HG03108 (cell line): ENCODE results near the gene MYL3.

Experiments
- ATAC-seq: cut with Tn5 transposase; IDR thresholded peaks from one replicate; pipeline ENCODE4 v1.9.1; 2021; ENCODE audit warnings: moderate library complexity; ENCODE audit not compliant: unreplicated experiment

Gene MYL3

DNA sequence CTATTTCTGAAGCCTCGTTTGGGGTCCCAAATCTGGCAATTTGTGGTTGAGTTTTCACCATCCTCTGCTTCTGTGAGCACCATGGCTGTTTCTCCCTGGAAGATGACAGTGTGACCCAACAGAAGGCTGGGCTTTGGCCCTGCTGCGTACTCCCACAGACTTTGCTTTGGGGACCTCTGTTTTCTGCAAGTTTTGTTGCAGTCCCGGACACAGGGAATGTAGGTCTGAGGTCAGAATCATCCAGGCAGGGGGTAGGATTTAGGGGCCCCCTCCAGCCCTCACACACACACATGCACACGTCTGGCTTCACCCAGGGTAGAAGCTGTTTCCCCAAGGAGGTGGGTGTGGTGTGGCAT, 20.6 kb upstream of the MYL3 start:
- ATAC-seq, result no peak

DNA sequence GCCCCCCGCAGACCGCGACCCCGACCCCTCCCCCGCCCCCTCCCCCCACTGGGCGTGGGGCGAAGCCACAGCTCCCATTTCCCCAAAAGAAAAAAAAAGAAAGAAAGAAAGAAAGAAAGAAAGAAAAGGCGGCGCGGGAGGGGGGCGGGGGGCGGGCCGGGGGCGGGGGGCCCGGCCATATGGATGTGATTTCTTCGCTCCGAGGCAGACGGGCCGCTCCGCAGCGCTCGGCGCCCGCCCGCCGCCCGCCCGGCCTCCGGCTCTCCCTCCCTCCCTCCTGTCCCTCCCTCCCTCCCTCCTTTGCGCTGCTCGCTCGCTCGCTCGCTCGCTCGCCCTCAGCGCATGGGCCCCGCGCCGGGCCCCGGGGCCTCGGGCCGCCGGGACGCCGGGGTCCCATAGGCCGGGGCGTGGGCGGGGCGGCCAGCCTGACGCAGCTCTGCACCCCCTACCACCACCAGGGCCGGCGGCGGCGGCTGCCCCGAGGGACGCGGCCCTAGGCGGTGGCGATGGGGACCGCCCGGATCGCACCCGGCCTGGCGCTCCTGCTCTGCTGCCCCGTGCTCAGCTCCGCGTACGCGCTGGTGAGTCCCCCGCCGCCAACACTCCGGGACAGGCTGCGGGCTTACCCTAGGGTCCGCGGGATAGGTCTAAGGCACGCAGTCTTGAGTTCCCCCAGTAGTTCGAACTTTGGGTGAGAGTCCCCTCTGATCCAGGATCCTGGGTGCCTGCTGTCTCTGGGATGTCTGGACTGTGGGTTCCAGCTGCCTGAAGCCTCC, 20.0 kb upstream of the MYL3 start:
- no peak for ATAC-seq

DNA sequence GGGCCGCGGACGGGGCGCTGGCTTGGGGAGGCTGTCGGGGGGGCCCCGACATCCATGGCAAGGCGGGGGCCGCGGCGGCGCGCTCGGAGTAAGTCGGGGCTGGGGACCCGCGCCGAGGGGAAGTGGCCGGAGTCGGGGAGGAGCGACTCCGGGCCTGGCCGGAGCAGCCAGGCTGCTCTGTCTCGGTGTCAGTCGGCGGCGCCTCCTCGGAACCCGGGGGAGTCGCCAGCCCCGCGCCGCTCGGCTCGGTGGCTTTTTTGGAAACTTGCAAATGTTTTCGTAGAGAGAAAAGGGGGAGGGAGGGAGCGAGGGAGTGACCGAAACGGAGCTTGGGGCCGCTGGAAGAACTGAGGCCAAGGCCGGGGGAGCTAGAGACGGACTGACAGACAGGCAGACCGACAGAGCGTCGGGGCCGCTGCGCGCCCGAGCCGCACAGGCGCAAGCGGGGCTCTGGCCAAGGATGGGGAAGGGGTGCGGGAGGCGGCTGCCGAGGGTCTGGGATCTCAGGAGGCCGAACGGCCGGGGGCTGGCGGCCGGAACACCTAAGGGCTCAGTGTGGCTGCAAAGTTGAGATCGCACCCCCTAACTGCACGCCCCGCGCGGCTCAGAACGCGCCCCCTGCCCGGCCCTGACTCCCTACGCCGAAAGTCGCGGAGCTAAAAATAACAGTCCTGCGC, 19.3 kb upstream of the MYL3 start:
- ATAC-seq, result no peak

DNA sequence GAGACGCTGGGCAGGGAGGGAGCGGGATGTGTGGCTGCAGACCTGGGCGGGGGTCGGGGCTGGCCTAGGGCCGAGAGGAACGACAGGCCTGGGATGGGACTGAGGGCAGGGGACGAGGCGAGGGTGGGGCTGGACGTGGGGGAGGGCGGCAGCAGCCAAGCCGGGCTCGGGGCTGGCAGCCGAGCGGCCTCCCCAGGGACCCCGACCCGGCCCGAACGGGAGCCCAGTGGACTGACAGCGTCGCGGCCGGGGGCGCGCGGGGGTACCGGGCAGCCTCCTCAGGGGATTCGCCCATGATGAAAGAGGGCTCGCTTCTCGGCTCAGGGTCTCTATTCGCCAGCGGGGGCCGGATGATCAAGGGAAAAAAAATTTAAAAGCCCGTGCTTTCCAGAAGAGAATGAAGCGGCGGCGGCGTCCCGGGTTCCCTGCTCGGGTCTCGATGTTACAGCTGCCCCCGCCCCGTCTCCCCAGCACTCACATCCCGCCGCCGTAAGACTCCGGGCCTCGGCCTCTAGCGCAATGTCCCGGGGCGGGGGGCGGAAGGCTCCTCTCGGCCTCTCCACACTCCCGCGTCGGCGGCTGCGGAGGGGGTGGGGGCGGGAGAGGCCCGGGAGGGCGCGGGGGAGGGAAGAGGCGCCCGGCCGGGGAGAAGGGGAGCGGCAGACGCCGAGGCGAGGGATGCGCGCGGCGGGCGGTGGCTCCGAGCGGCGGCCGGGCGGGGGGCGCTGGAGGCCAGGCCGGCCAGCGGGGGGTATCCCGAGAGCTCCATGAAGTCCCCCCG, 18.5 kb upstream of the MYL3 start:
- ATAC-seq, result no peak

DNA sequence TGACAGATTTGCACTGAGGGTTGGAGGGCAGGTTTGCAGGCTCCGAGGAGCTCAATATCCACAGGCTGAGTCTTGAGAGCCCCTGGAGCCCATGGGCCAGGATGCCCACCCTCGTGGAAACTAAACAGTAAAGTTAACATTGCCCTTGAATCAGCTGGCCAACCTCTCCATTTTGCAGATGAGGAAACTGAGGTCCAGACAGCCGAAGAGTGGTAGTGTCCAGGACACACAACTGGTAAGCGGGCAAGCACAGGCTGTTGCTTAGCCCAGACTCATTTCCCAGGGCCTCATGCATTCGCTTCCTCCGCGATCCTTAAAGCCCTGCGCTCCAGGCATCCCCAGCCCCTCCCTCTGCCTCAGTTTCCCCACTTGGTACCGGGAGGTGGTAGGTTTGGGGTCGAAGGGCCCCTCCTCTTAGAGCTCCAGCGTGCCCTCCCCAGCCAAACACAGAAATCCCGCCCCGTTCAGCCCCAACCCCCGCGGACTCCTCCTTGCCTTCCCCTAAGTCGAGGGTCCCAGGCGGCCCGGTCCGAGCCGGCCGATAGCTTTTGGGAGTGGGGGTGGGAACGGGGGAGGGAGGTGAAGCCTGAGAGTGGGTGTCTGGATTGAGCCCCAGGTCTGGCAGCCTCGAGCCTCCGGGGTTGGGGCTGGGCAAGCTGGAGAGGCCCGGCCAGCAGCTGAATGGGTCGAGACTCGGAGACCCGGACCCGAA, 17.8 kb upstream of the MYL3 start:
- ATAC-seq, result no peak

DNA sequence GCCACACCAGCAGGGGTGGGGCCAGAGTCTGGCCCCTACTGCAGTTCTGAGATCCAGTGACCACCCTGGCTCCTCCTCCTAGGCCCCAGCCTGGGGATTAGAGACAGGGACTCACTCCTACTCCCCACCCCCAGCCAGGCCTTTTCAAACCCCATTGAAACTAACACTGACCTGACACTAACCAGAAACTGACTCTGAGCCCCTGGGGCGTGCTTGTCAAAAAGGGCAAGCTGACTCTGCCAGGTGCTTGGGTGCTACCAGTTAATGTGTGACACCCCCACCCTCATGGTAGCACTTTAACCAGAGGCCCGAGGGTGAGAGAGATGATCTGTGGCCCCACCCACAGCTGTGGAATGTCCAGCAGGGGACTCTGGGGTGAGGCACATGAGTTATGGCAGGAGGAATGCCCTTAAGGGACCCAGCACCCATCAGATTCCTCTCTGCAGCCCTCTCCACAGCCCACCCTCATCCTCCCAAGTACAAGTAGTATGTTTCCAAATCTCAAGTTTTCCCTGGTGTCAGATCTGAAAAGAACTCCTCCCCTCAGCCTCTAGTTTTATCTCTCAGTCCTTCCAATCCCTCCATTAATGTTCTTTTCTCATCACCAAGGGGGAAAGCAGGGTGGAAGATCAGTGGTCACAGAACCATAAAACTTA, 15.7 kb upstream of the MYL3 start:
- ATAC-seq, result peak; percentile 57

DNA sequence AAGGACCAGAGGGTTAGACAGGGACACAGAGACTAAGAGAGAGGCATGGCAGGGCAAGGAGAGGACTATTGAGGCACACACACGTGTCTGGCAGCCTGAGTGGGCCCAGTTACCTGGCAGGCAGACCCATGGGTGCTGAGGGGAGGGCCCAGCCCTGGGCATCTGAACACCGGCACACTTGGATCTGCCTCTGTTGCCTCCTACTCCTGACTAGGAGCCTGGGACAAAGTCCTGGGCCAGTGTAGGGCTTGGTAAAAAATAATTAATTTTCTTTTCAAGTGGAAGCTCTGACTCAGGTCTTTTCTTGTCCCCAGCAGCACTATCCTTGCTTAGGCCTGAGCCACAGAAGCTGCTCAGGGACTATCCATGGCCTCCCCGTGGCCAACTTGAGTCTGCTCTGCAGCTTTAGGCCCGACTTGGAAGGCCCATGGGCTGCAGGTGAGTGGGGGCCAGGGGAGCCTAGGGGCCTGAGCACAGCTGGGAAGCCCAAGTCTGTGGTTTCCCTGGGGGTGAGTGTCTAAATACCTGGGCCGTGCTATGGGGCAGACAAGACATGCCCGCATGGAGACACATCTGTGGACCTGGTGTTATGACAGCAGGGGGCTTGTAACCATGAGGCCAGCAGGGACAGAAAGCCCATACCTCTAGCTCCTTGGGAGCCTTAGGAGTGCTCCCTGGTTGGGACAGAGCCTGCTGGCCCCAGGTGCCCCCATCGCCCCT, 14.3 kb upstream of the MYL3 start, which contains the start of gene PTH1R:
Gene PTH1R, plus strand, starts transcription at position 316 of the 720 bp plus-strand sequence. CDS start 5,839 bp downstream, outside the sequence.
- ATAC-seq, result no peak

DNA sequence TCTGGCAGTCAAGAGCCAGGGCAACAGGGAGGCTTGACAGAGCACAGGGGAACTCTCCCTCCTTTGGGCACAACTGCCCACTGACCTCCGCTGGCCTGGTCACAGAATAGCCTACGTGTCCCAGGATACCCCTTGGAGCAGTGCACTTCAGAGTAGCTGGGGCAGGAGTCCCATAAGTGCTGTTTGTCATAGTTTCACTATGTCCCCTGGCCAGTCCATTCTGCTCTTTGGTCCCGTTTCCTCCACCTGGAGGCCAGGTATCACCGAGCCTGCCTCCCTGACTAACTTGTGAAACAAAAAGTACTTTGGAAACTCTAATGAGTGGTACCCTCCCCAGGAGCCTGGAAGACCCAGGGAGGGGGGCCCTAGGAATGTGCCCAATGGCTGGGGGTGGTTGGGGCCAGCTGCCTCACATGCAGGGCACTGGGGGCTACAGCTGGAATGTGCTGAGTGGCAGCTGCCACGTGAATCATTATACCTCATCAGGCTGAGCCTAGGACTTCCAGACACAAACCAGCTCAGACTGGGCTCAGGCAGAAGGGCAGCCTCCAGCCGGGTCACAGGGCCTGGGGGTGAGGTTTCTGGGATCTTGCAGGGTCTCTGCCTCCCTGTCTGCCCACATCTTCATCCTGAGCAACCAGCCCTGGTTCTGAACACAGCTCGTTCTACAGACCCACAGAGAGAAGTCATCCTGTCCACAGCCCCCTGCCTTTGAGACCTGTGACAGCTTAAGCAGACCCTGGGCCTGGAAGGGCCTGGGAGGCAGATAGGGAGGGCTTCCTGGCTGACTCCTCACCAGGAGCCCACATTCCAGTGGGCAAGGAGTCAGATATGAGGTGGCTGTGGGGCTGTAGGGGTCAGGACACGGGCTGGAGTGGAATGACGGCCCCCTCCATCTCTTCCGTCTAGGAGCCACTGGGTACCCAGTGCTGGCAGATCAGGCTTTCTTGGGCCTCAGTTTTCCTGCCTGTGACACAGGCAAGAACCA, 13.4 kb upstream of the MYL3 start:
- no peak for ATAC-seq

DNA sequence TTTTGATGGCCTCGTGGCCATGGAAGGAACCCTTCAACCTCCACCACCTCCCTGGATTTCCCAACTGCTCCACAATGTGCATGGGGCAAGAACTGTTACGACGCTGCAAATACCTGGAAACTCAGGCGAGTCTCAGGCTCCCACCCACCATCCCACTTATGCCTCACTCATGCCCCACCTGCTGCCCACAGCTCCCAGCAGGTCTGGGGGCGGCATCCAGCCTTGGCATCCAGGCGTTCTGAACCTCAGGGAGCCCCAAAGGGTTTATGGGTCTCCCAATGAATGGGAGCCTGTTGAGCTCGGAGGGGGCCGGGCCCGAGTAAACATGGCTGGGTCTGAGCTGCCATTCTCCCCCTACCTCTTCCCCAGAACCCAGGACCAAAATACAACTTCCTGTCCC, 12.3 kb upstream of the MYL3 start:
- ATAC-seq, result no peak

DNA sequence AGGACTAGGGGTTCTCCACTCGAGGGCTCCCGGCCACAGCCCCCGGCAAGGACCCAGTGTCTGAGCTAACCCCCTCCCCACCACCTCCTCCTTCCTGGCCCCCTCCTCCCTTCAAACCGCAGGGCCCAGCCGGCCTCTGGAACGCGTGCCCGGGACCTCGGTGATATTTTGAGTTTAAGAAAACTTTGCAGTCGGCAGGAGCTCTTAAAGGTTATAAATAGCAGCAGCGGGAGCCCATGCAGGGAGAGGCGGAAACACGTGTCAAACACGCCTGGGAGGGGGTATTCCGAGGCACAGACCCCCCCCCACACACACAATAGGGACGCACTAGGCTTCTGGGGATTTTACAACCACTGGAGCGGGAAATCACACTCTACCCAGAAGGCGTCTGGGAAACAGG, 11.2 kb upstream of the MYL3 start:
- no peak for ATAC-seq

DNA sequence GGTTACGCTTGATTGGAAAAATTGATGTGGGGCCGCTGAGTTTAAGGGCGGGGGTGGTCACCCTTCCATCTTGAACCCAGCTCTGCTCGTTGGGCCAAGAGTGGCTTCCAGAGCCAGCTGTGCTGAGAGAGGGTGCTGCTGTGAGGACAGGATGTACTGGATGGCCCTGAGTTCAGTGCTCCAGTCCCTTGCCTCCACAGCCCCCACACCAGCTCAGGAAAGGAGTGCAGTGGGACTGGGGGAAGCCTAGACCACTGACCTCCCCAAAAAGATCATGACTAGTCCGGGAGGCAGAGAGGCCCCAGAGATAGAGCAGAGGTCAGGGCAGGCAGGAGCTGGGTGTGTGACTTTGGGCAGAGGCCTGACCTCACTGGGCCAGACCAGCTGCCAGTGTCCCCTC, 10.3 kb upstream of the MYL3 start:
- no peak for ATAC-seq

DNA sequence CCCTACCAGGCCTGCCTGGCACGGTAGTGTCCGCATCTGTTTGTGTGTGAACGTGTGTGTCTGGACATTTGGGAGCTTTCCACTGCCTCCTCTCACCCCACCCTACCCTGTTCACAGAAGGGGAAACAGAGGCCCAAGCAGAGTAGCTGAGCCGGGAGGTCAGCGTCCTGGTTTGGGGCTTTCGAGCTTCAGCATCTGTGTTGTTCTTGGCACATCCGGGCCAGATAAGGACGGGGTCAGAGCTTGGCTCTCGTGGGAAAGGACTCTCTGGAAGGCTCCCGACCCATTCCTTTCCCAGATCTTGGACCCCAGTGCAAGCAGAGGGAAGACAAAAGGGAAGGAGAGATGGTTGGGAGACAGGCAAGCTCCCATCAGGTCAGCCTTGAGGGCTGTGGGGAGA, 8.0 kb upstream of the MYL3 start:
- no peak for ATAC-seq

DNA sequence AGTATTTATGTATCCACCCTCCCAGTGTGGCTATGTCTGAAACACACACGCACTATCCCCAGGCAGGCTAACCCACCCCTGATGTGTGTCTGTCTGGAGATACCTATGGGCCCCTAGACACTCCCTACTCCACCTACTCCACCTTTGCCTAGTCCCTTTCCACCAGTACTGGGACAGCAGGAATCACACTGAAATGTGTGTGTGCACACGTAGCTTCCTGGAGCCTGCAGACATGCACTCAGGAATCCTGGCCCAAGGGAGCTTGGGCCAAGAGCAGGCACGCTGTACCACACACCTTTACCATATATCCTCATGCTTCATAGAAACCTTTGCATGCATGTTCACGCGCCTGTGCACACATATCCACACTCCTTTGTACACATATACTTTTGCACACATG, 7.4 kb upstream of the MYL3 start:
- ATAC-seq, result no peak

DNA sequence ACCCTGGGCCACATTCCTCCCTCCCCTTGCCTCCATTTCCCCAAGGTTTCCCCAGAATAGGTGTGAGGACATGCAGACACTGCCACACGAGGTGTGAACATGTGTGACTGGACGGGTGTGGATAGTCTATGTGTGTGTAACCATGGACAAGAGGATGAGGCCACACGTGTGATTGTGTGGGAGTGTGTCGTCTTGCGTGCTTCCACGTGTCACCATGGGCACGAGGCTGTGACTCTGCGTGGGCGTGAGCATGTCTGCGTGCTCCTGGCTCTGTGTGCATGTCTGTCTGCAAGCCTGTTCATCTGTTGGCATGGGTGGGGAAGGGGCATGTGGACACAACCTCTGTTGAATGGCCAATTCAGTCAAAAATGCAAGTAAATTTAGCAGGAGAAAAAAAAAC, 6.2 kb upstream of the MYL3 start:
- no peak for ATAC-seq

DNA sequence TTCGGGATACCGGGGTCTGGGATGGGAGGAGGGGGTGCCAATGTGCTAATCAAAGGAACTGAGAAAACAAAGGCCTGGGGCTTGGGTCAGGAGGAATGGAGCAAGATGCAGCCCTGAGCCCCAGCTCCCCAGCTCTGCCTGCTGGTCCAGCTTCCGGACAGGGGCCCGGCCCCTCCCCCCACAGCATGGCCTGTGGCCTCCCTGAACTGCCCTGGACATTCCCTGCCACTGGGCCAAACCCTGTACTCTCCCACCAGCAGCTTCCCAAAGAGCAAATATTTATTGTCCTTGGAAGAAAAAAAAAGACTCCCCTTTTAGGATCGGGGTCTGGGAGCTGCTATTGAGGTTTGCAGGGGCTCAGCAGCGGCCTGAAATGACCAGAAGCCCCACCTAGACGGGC, 5.7 kb upstream of the MYL3 start:
- no peak for ATAC-seq

DNA sequence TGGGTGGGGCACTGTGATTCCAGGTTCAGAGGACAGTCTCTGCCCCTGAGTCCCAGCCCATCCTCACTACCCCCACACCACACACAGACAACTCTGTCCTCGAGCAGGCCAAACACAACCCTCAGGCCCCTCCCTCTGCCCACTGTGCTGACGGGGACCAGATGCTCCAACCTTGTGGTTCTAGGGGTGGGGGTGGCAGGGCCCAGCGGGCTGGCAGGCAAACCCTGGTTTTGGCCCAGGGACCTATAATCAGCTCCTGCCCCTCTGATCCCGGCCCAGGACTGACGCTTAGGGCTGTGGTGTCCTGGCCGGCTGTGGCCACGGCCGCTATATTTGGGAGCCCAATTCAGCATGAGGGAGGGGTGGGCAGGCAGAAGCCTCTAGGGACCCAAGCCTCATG, 5.0 kb upstream of the MYL3 start:
- ATAC-seq, result no peak

DNA sequence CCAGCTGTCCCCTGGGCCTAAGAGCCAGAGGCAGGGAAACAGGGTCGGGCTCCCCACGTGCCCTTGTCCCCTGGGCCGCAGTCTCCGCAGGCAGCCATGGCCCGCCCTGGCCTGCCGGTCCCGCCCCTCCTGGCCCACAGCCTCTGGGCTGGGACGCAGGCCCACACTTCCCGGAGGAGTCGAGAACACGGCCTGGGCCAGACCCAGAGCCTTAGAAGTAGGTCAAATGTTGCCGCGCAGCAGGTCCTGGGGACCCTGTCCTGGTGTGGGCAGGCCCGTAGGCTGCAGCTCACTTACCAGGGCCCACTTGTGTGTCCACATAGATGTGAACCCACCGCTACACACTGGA, 4.3 kb upstream of the MYL3 start:
- no peak for ATAC-seq

DNA sequence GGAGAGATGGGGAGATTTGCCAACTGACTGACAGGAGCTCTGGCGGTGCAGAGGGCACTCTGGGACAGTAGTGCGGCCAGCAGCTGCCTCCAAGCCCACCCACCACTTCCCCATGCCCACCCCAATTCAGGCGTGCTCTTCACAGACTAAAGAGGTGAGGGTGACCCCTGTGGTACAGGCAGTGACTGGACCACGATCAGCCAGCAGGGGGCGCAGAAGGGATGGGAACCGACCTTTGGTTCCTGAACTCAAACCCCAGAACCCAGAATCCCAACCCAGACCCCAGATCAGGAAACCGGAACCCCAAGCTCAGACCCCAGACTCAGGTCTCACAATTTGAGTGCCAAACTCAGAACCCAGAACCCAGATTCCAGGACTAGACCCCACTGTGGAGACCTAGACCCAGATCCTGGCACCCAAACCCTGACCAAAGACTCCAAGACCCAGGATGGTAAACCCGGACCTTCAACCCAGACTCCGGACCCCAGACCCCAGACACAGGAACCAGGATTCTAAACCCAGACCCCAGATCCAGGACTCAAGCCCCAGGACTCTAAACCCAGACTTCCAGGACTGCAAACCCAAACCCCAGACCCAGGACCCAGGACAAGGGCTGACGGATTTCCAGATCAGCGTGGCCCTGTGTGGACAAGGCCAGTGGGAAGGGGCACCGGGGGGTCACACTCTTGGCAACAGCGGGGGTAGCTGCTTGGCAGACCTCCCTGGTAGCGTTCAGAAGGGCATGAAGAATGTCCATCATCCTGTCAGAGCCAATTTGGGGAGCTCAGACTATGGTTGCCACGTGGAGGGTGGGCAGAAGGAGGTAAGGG, 3.7 kb upstream of the MYL3 start:
- no peak for ATAC-seq
